GM21528 (cell line): ENCODE results near the gene ECD.

ENCODE experiments used
- ATAC-seq: cut with Tn5 transposase; IDR thresholded peaks from one replicate; pipeline ENCODE4 v1.9.1; 2021; ENCODE audit warnings: mild to moderate bottlenecking, moderate library complexity; ENCODE audit not compliant: unreplicated experiment, low FRiP score

Gene ECD

DNA sequence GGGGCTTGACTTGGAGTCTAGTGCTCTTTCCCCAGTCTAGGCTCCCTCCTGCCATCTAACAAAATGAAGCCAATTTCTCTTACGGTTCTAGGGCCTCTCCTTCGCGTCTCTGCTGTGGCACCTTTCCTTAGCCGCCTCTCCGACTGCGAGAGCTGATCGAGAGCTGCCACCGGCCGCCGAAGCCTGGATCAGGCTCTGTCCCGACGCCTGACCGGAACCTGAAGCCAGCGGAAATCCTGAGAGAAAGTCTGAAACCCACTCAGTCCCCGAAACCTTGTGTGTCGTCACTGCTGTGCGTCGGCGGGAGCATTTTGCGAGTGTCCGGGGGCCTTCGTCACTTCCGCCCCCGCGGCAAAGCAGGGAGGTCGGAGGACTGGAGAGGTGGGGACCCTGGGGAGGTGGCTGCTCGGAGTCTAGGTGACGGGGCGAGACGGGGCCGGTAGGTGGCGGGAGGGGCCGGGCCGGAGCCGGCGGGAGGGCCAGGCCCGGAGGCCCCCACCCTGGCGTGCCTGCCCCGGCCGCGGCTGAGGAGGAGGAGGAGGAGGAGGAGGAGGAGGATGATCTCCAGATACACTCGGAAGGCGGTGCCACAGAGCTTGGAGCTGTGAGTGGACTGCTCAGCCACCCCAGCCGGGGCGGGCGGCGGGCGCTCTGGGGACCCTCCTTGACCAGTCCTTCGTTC lies at the start of gene ECD, which contains the start of gene FAM149B1:
ECD (minus strand) TSS at position 226 of the 682 bp plus-strand sequence. CDS start 4,071 bp downstream, outside the sequence.
FAM149B1 (plus strand) TSS at position 337 of the 682 bp plus-strand sequence; CDS start at position 558, 221 bp downstream.
- peak; percentile 83 for ATAC-seq

- ATAC-seq = no peak
Measured at GRCh38 chr10:73215749-73216148, 47.9 kb upstream of the ECD start.

DNA sequence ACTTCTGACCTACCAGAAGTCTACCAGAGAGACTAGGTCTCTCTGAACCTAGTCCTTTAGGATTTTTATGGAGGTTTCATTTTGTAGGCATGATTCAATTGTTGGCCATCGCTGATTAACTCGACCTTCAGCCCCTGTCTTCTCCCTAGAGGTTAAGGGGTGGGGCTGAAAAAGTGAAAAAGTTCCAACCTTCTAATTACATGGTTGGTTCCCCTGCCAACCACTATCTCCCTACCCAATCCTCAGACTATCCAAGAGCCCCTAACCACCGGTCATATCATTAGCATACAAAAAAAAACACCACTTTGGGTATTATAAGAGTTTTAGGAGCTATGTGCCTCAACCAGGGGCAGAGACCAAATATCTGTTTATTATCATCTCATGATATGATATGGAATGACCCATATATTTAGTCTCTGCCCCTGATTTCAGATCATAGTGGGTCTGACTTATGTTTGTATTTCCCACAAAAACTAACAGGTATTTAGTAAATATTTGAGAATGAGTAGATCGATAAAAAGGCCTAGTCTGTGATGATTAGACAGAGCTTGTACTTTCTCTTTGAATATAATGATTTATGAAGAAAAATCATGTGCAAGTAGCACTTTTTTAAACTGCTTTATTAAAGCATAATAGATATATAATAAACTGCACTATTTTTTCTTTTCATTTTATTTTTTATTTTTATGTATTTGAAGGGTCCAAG lies 43.5 kb upstream of the ECD start:
- ATAC-seq = no peak

DNA sequence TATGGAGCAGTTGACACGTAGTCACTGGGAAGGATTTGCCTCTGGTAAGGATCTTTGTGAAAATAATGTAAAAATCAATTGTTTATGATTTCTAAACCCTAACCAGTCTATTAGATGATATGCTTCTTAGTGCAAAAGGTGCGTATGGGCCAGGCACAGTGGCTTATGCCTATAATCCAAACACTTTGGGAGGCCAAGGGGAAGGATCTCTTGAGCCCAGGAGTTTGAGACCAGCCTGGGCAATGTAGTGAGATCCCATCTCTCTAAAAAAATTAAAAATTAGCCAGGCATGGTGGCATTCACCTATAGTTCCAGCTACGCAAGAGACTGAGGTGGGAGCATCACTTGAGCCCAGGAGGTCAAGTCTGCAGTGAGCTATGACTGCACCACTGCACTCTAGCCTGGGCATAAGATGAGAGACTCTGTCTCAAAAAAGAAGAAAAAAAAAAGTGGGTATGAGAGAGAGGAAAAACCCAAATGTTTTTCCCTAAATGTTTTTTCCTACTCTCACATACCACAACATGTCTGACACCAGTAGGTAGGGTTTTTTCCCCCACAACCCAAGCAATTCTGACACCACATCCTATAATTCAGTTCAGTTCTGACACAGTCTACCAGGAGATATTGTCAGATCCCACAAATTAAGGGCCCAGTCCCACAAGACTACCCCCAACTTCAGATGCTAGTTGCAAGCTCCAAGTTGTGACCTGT lies 42.7 kb upstream of the ECD start:
- no peak for ATAC-seq

DNA sequence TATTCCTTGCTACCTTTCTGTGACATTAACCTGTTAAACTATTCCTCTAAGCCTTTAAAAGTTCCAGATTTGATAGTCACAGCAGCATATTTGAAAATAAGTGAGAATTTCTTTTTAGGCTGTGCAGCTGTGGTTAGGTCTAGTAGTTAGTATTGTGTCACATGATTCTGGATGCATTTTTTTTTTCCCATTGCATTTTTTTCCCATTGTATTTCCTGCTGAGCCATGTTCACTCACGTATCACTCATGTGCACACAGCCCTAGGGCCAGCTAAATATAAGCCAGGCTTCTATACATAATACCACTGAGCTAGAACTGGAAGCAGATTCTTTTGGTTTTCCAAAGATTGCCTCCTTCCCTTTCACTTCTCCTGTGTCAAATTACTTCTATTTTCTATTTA lies 41.9 kb upstream of the ECD start:
- no peak for ATAC-seq

DNA sequence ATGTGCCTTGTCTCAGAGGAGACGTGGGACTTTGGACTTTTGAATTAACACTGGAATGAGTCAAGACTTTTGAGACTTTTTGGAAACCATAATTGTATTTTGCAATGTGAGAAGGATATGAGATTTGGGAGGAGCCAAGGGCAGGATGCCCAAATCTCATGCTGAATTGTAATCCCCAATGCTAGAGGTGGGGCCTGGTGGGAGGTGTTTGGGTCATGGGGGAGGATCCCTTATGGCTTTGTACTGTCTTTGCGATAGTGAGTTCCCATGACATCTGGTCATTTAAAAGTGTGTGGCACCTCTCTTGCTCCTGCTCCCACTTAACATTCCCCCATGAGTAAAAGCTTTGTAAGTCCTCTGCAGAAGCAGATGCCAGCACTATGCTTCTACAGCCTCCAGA lies 40.1 kb upstream of the ECD start:
- ATAC-seq = no peak

DNA sequence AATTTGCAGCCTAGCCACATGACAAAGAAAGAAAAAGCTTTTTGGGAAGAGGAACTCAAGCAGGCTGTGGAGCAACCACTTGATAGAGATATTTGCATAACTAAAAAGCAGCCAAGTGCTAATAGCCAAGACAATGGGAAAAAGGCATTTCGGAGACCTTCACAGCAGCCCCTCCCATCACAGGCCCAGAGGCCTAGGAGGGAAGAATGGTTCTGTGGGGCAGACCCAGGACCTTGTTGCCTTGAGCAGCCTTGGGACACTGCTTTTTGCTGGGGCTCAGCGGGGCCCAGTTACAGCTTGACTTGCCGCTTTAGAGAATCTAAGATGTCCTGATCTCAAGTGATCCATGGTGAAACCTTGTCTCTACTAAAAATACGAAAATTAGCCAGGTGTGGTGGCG lies 38.6 kb upstream of the ECD start:
- no peak for ATAC-seq

GRCh38 chr10:73205890-73206289 lies 38.1 kb upstream of the ECD start:
- no peak for ATAC-seq

GRCh38 chr10:73205081-73205480 lies 37.3 kb upstream of the ECD start:
- no peak for ATAC-seq

- ATAC-seq = no peak
Measured at GRCh38 chr10:73190188-73190587, 22.4 kb upstream of the ECD start.

DNA sequence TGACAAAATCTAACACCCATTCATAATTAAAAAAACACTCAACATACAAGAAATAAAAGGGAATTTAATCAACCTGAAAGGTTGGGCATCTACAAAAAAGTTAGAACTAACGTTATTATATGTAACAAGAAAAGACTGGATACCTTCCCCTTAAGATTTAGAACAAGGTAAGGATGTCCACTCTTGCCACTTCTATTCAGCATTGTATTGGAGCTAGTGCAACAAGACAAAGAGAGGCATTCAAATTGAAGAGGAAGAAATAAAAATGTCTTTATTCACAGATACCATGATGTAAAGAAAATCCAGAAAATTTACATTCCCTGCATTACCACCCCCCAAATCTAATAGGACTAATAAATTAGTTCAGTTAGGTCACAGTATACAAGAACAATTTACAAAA lies 18.5 kb upstream of the ECD start:
- no peak for ATAC-seq

DNA sequence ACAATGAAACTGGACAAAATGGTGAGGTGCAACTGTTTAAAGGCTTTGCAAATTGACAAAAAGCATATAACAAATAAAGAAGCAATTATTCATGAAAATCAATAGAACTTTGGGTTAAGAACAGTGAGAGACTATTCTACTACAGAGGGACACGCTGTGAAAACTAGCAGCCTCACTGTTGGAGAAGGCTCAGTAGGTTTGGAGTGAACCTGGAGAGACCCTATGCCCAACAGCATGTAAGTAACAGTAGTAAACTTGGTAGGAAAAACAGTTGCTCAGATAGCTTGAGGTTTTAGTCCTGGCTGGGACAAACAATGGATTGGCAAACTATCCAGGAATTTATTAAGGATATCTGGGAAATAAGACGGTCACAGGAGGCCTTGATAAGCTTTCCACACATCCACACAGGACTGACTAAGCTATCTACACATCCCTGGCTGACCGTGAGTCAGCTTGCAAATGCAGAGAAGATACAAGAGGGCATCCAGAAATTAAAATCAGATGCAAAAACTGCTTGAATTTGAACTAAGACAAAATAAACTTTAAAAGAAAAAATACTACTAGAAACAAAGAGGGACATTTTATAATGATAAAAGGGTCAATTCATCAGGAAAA lies 16.0 kb upstream of the ECD start:
- no peak for ATAC-seq

DNA sequence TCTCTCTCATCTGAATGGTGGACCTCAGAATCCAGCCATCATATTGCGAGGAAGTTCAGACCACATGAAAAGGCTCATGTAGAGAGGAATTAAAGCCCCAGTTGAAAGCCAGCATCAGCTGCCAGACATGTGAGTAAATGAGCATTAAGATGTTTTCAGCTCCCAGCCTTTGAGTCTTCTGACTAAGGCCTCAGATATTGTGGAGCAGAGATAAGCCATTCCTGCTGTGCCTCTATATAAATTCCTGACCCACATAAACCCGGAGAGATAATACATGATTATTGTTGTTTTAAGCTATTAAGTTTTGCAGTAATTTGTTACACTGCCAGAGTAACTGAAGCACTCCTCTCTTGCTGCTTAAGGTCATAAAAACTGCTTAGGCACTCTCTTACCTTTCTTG lies 14.8 kb upstream of the ECD start:
- no peak for ATAC-seq

- no peak for ATAC-seq
Measured at GRCh38 chr10:73174148-73174925, 6.5 kb upstream of the ECD start.

DNA sequence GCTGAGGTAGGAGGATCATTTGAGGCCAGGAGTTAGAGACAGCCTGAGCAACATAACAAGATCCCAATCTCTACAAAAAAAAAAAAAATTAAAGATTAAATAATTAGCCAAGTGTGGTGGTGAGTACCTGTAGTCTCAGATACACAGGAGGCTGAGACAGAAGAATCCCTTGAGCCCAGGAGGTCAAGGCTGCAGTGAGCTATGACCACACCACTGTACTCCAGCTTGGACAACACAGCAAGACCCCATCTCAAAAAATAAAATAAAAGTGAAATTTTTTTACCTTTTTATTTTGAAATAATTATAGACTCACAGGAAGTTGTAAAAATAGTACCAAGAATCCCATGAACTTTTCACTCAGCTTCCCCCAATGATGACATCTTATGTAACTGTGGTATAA lies 5.1 kb upstream of the ECD start:
- no peak for ATAC-seq

DNA sequence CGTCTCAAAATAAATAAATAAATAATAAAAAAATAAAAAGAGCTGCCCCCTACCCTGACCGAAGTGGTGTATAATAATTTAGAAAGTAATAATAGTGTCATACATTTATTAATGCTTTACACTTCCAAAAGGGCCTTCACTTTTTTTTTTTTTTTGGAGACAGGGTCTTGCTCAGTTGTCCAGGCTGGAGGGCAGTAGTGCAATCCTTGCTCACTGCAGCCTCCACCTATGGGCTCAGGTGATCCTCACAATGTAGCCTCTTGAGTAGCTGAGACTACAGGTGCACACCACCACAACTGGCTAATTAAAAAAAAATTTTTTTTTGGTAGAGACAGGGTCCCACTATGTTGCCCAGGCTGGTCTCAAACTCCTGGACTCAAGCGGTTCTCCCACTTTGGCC lies 1.5 kb upstream of the ECD start:
- ATAC-seq = no peak

DNA sequence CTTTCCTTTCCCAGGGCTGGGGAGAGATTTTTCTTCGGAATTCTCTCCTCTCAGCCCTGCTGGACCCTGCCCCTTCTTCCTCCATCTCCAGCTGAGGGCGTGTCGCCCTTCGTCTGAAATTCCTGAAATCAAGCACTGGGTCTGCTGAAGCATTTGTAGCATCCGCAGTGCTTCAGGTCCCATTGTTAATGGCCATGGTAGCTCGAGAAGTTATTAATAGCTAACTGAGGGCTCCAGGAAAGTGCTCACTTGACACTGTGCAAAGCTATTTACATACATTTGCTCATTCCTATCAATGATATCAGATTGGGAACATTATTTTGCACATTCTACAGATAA lies 626 bp upstream of the ECD start:
- ATAC-seq = no peak

DNA sequence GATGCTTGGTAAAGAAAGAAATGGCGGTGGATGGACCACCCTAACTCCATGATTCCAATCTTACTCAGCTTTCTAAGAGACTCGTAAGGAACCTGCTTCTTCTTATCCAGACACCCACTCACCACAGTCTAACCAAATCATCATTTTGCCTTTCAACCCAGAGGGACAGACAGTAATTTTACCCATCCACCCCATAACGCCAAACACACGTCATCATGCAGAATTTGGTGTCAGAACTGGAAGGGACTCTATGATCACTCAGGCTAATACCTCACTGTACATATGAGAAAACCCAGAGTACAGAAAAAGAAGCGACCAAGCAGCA lies 388 bp downstream of the ECD start:
- no peak for ATAC-seq

- no peak for ATAC-seq
Measured at GRCh38 chr10:73166972-73167371, 836 bp downstream of the ECD start.

- no peak for ATAC-seq
Measured at GRCh38 chr10:73163096-73163495, 4.7 kb downstream of the ECD start.

GRCh38 chr10:73161662-73162061 lies 6.1 kb downstream of the ECD start:
- ATAC-seq = no peak
